ENCODE data around the gene KMT5C.

DNA sequence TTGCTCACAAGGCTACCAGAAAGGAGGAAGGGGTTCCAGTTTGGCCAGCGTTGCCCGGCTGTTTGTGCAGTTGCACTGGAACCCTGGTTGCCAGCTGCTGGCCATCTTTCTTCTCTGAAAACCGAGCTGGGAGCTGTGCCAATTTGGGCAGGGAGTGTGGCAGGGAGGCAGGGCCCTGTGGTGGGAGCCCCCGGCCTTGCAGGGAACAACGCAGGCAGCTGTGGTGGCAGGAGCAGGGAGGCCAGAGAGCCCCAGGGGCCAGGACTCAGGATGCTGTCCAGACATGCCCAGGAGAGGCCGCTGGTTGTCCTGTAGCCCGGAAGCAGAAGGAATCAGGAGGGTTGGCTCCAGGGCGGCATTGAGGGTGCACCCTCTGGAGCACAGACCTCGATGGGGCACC, 4.8 kb downstream of the KMT5C start:
- TF ChIP-seq EZH2 (IDR thresholded peaks at IDR 0.05; ENCODE audit: insufficient read depth, poor library complexity, severe bottlenecking) (no peak), EZH2phosphoT487 (IDR thresholded peaks at IDR 0.05; ENCODE audit: insufficient read depth, low read depth) (no peak)

Measured in GM23248 (cell line).